HepG2 (cell line): Measurements from ENCODE around the gene TATDN2. TPM values are rescaled to one million over a fixed set of nuclear protein-coding genes. Genes with fewer than 3 reads are reported as not detected.

Experiments
- ARNTL ChIP-seq: sonication (generic); formaldehyde crosslinking; IDR thresholded peaks from 2 replicates; pipeline ENCODE4 v1.4.0; 2020; ENCODE audit warnings: mild to moderate bottlenecking, missing genetic modification reagents
- DR1 ChIP-seq: sonication (generic); formaldehyde crosslinking; IDR thresholded peaks from 2 replicates; pipeline ENCODE4 v1.8.0; 2021; ENCODE audit warnings: mild to moderate bottlenecking, missing genetic modification reagents, inconsistent platforms
- GABPB1 ChIP-seq: IDR thresholded peaks from 2 replicates; pipeline ENCODE4 v1.6.1; 2016; ENCODE audit warnings: mild to moderate bottlenecking, missing genetic modification reagents, moderate library complexity, missing compliant biosample characterization
- HES4 ChIP-seq: sonication (generic); formaldehyde crosslinking; IDR thresholded peaks from 2 replicates; pipeline ENCODE4 v1.9.0; 2021; ENCODE audit warnings: mild to moderate bottlenecking, missing genetic modification reagents, borderline replicate concordance
- IRF2 ChIP-seq: IDR thresholded peaks from 2 replicates; pipeline ENCODE4 v1.6.1; 2018; ENCODE audit warnings: missing genetic modification reagents, missing compliant biosample characterization
- ISL2 ChIP-seq: sonication (generic); formaldehyde crosslinking; IDR thresholded peaks from 2 replicates; pipeline ENCODE4 v1.5.0; 2020; ENCODE audit warnings: missing genetic modification reagents
- KAT2B ChIP-seq: fragments of 150-350 bp; IDR thresholded peaks from 2 replicates; pipeline ENCODE4 v1.6.1; 2014; ENCODE audit warnings: low read depth, low read length, borderline replicate concordance
- KDM5A ChIP-seq: fragments of 200-600 bp; sonication (generic); IDR thresholded peaks from 2 replicates; pipeline ENCODE4 v1.7.0; 2018; ENCODE audit warnings: antibody characterized with exemption, mild to moderate bottlenecking, low read length, borderline replicate concordance
- PHF5A ChIP-seq: IDR thresholded peaks from one replicate; pipeline ENCODE4 v1.6.1; 2018; ENCODE audit warnings: low read depth, missing genetic modification reagents; ENCODE audit not compliant: unreplicated experiment
- POLR2AphosphoS2 ChIP-seq: IDR thresholded peaks from 2 replicates; pipeline ENCODE4 v1.6.1; 2011; ENCODE audit warnings: low read depth, low read length, improper control_type of control experiment
- PRPF4 ChIP-seq: fragments of 200-400 bp; formaldehyde crosslinking; IDR thresholded peaks from 2 replicates; pipeline ENCODE4 v1.6.1; 2016; ENCODE audit warnings: low read length, low read depth; ENCODE audit not compliant: poor library complexity, severe bottlenecking
- RFXAP ChIP-seq: sonication (generic); formaldehyde crosslinking; IDR thresholded peaks from 2 replicates; pipeline ENCODE4 v1.4.0; 2020; ENCODE audit warnings: missing genetic modification reagents, borderline replicate concordance
- TBX2 ChIP-seq: sonication (generic); formaldehyde crosslinking; IDR thresholded peaks from 2 replicates; pipeline ENCODE4 v1.5.0; 2020; ENCODE audit warnings: missing genetic modification reagents, mild to moderate bottlenecking, borderline replicate concordance
- TFDP1 ChIP-seq: IDR thresholded peaks from 2 replicates; pipeline ENCODE4 v1.6.1; 2016; ENCODE audit warnings: missing compliant biosample characterization, missing genetic modification reagents, borderline replicate concordance
- TP53 ChIP-seq: sonication (generic); formaldehyde crosslinking; conservative IDR thresholded peaks from 2 replicates; pipeline ENCODE4 v1.4.0; 2020; ENCODE audit warnings: missing genetic modification reagents
- XRCC5 ChIP-seq: fragments of 200-400 bp; formaldehyde crosslinking; optimal IDR thresholded peaks from 2 replicates; pipeline ENCODE3; 2017; ENCODE audit warnings: mild to moderate bottlenecking, low read length
- YEATS2 ChIP-seq: sonication (generic); formaldehyde crosslinking; IDR thresholded peaks from 2 replicates; pipeline ENCODE4 v1.4.0; 2020; ENCODE audit warnings: missing genetic modification reagents, borderline replicate concordance
- ZBTB44 ChIP-seq: sonication (generic); formaldehyde crosslinking; IDR thresholded peaks from 2 replicates; pipeline ENCODE4 v1.4.0; 2020; ENCODE audit warnings: missing genetic modification reagents
- ZBTB7B ChIP-seq: sonication (generic); formaldehyde crosslinking; IDR thresholded peaks from 2 replicates; pipeline ENCODE4 v1.4.0; 2020; ENCODE audit warnings: missing genetic modification reagents
- ZFP1 ChIP-seq: IDR thresholded peaks from 2 replicates; pipeline ENCODE4 v1.6.1; 2016
- ZFP62 ChIP-seq: sonication (generic); formaldehyde crosslinking; IDR thresholded peaks from 2 replicates; pipeline ENCODE4 v1.4.0; 2020; ENCODE audit warnings: missing genetic modification reagents
- ZFYVE20 ChIP-seq: sonication (generic); formaldehyde crosslinking; IDR thresholded peaks from 2 replicates; pipeline ENCODE4 v1.8.0; 2023; ENCODE audit warnings: low read depth, mild to moderate bottlenecking, moderate library complexity, missing genetic modification reagents, borderline replicate concordance
- ZNF431 ChIP-seq: sonication (generic); formaldehyde crosslinking; IDR thresholded peaks from 2 replicates; pipeline ENCODE4 v1.9.0; 2022; ENCODE audit warnings: missing genetic modification reagents, low read depth, mild to moderate bottlenecking, borderline replicate concordance
- ZNF652 ChIP-seq: IDR thresholded peaks from 2 replicates; pipeline ENCODE4 v1.6.1; 2016; ENCODE audit warnings: low read depth, borderline replicate concordance
- ZNF703 ChIP-seq: sonication (generic); formaldehyde crosslinking; IDR thresholded peaks from 2 replicates; pipeline ENCODE4 v1.5.1; 2020; ENCODE audit warnings: missing genetic modification reagents, mild to moderate bottlenecking, moderate library complexity, borderline replicate concordance
- ZNF788 ChIP-seq: sonication (generic); formaldehyde crosslinking; IDR thresholded peaks from 2 replicates; pipeline ENCODE4 v1.5.0; 2020; ENCODE audit warnings: mild to moderate bottlenecking, missing genetic modification reagents, borderline replicate concordance
- ZNF839 ChIP-seq: sonication (generic); formaldehyde crosslinking; IDR thresholded peaks from 2 replicates; pipeline ENCODE4 v1.4.0; 2020; ENCODE audit warnings: missing genetic modification reagents, mild to moderate bottlenecking, borderline replicate concordance
- polyA plus RNA-seq, 8 experiments: library from polyadenylated mRNA; depleted of rRNA in 3 of 8; stranded (reverse) in 7 of 8; unstranded in 1 of 8; fragments of >200 nt; fragmentation: Illumina TruSeq in 4 of 8; extraction: Trizol in 4 of 8; gene quantifications; 2 replicates each; pipeline versions ENCODE4 v1.2.1 to v1.2.3, GENCODE V29; 2011 to 2016; ENCODE audit warnings: low read depth in 4 of 8, missing spikeins in 1 of 8, mixed read lengths in 1 of 8; ENCODE audit not compliant: insufficient read depth in 1 of 8
- total RNA-seq, 5 experiments: library from RNA; depleted of rRNA; stranded (reverse); fragments of >200 nt; fragmentation: Illumina TruSeq; extraction: Trizol; gene quantifications; 2 replicates each; pipeline ENCODE4 v1.2.3, GENCODE V29; 2016; ENCODE audit warnings: low read depth in 1 of 5

Gene TATDN2
- total and polyA plus RNA-seq, 2 of the 13 experiments (the other 11 are each of a cell fraction or from before 2014, with no cell fraction given), result 12.1 to 21.9 TPM

DNA sequence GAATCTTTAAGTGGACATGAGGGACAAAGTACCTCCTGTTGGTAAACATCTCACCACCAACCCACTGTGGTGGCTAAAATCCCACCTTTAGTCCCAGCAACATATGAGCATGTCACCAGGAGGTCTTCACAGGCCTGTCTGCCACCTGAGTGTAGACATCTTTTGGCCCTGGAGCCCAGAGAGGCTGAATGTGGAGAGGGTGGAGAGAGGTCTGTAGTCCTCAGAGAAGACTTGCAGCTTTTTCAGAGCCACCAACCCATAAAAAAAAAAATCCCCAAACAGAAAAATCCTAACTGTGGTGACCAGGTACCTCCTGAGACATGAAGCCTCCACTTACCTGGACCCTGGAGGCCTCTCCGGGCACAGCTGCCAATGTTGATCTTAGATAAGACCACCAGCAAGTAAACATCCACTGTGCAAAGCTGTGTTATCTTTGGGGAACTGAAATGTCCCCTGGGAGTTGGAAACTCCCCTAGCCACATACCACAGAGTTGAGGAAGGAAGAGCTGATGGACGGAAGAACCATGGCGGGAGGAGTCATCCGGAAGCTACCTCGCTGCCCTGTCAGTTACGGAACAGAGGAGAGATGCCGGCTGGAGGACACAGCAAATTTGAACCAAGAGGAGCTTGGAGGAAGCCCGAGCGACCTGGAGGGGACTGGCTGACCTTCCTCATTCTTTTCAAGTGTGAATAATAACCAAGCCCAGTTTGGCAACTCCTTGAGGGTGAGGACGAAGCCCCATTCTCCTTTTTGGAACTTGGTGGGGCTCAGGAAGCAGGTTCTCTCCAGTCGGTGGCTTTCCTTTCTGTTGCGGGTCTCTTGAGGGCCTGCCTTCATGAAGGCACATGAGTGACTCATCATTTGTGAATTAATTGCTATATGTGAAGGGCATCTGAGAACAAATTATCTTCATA, 44.5 kb downstream of the TATDN2 start, which contains the start of gene GHRL (continued):
- TF ChIP-seq IRF2 (CRISPR knock-in tag) (peak; percentile 44; the same call in 1 of the 2 replicates), RFXAP (CRISPR knock-in tag) (no peak), TP53 (CRISPR knock-in tag) (0 out of 2 replicates have a peak, but pooled peaks have one; percentile 47), ZNF431 (0 out of 2 replicates have a peak, but pooled peaks have one; percentile 54), ZNF839 (CRISPR knock-in tag) (no peak), KDM5A (no peak), ZBTB7B (peak; percentile 98), ZBTB44 (CRISPR knock-in tag) (no peak), ZNF652 (no peak), DR1 (no peak), PHF5A (CRISPR knock-in tag) (no peak), ZNF788 (peak; percentile 32; the same call in 1 of the 2 replicates), PRPF4 (no peak), ZFYVE20 (CRISPR knock-in tag) (no peak), ZFP1 (CRISPR knock-in tag) (no peak), GABPB1 (peak; percentile 34; the same call in 1 of the 2 replicates), ZNF703 (no peak), XRCC5 (peak; percentile 33), ISL2 (CRISPR knock-in tag) (peak; percentile 84), ZFP62 (CRISPR knock-in tag) (0 out of 2 replicates have a peak, but pooled peaks have one; percentile 38), TBX2 (CRISPR knock-in tag) (peak; percentile 69; the same call in 1 of the 2 replicates), POLR2AphosphoS2 (0 out of 2 replicates have a peak, but pooled peaks have one; percentile 49), KAT2B (no peak), ARNTL (CRISPR knock-in tag) (no peak), TFDP1 (CRISPR knock-in tag) (peak; percentile 18; the same call in 1 of the 2 replicates), YEATS2 (peak; percentile 28; the same call in 1 of the 2 replicates), HES4 (CRISPR knock-in tag) (no peak)
